GM12874 (cell line): ENCODE results near the gene FAIM.

Experiments used
- CTCF ChIP-seq: IDR thresholded peaks from 2 replicates; pipeline ENCODE4 v1.5.1; 2011; ENCODE audit warnings: low read depth, mild to moderate bottlenecking, control low read depth, low read length, moderate library complexity; ENCODE audit not compliant: insufficient read depth

The FAIM gene

GRCh38 chr3:138629526-138629925, 21.0 kb downstream of the FAIM start:
- no peak for TF ChIP-seq CTCF

GRCh38 chr3:138638641-138639040, 30.1 kb downstream of the FAIM start:
- no peak for TF ChIP-seq CTCF

- TF ChIP-seq CTCF, result no peak
These were observed 32.0 kb downstream of the FAIM start for GRCh38 chr3:138640537-138640936.

- no peak for TF ChIP-seq CTCF
These were observed 33.8 kb downstream of the FAIM start for GRCh38 chr3:138642226-138642926.

GRCh38 chr3:138642927-138643253, 34.3 kb downstream of the FAIM start:
- TF ChIP-seq CTCF, result no peak

- TF ChIP-seq CTCF, result no peak
These were observed 37.4 kb downstream of the FAIM start for GRCh38 chr3:138646008-138646407.

- TF ChIP-seq CTCF, result no peak
These were observed 37.9 kb downstream of the FAIM start for GRCh38 chr3:138646513-138646912.

GRCh38 chr3:138649134-138649533, 40.6 kb downstream of the FAIM start:
- no peak for TF ChIP-seq CTCF
